Measurements from ENCODE around the gene C1QB. TPM values are rescaled to one million over a fixed set of nuclear protein-coding genes. Genes with fewer than 3 reads are reported as not detected.
A peak's percentile ranks its signal among the peaks of the same experiment; 100 is the strongest.

Gene C1QB
- total RNA-seq, 1 donor from 2014 or later = 454 TPM

DNA sequence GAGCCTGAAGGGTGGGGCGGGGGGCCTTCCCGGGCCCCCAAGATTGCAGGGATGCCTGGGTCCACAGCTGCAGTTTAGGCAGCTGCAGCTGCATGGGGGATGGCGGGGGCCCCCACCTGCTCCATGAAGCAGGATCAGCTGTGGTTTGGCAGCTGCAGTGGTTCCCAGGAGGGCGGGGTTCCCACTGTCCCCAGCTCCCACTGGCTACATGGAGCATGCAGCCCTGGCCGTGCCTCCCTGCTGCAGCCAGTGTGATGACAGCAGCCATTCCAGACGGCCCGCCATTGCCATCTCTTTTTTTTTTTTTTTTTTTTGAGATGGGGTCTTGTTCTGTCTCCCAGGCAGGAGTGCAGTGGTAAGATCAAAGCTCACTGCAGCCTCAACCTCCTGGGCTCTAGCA is 17.6 kb upstream of the C1QB start:
- H3K27ac ChIP-seq = no peak overlapping the region
- no peaks in the 10 kb centered on the region for H3K9me3 ChIP-seq
- H3K4me3 ChIP-seq = no peak overlapping the region
- intact Hi-C loops (cut with DNase I) = no loop called here
- no peak for TF ChIP-seq CTCF (IDR thresholded peaks at IDR 0.05)
- H3K36me3 ChIP-seq = no peaks in the 10 kb centered on the region
- DNase-seq (ENCODE audit: low spot score in 2 of 2) = no peak
- no peaks in the 10 kb centered on the region for H3K27me3 ChIP-seq
- no peaks in the 10 kb centered on the region for H3K4me1 ChIP-seq

- no peaks in the 10 kb centered on the region for H3K9me3 ChIP-seq
- peak within 1 kb of the TSS in 1 of 2 donors; percentile 33 for H3K4me3 ChIP-seq
- intact Hi-C loops (cut with DNase I) = no loop called here
- H3K27ac ChIP-seq = no peak within 1 kb of the TSS
- TF ChIP-seq CTCF (IDR thresholded peaks at IDR 0.05) = no peak
- peak; percentile 35 to 76 for DNase-seq (ENCODE audit: low spot score in 2 of 2)
- no peaks in the 10 kb centered on the region for H3K4me1 ChIP-seq
- H3K27me3 ChIP-seq = no peaks in the 10 kb centered on the region
- no peaks in the 10 kb centered on the region for H3K36me3 ChIP-seq
Measured at GRCh38 chr1:22636353-22636752, 16.7 kb upstream of the C1QB start, which contains the start of gene C1QA. TSS of gene C1QA (plus strand) at chr1:22636628. CDS start at chr1:22637617, 989 bp downstream.

DNA sequence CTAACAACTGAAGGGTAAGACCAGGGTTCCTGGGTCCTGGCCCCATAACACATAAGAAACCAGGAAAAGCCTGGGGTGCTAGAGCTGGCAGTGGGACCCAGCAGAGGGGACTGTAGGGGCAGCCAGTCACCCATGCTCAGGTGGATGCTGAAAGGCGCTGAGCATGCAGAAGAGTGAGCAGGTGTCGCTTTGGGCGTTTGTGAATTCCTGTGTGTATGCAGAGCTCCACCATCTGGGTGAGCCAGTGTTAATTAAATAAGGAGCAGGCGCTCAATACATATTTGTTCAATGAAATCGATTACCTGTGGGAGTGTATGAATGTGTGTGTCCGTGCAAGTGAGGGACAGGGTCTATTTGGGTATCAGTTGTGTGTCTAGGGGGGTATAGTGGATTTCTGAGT is 16.1 kb upstream of the C1QB start:
- intact Hi-C loops (cut with DNase I) = no loop called here
- TF ChIP-seq CTCF (IDR thresholded peaks at IDR 0.05) = no peak
- Histone ChIP-seq H3K4me3 (peak overlapping the region in 1 of 2 donors; percentile 33), H3K27ac (no peak overlapping the region), H3K27me3 (no peaks in the 10 kb centered on the region), H3K36me3 (no peaks in the 10 kb centered on the region), H3K9me3 (no peaks in the 10 kb centered on the region), H3K4me1 (no peaks in the 10 kb centered on the region)
- no peak for DNase-seq (ENCODE audit: low spot score in 2 of 2)

DNA sequence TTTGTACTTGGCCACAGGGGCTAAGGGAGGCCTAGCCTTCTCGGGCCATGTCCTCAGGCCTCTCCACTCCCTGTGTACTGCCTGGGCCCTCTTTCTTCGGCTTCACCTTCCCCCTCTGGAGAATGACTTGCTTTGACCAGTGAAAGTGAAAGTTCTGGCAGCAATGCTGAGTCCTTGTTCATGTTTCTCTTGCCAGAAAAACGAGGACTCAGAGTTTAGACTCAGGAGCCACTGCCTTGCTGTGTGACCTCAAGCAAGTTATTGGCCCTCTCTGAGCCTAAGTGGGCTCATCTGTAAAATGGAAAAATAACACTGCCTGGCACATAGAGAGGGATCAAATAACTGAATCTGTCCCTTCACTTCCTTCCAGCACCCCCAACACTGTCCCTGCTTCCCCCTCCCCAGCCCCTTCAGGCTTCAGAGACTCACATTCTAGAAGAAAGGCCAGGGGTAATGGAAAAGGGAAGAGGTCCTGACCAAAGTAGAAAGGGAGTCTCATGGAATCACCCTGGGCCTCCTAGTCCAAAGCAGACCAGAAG is 15.1 kb upstream of the C1QB start:
- Histone ChIP-seq H3K4me1 (no peaks in the 10 kb centered on the region), H3K9me3 (no peaks in the 10 kb centered on the region), H3K27me3 (no peaks in the 10 kb centered on the region), H3K4me3 (peak overlapping the region in 1 of 2 donors; percentile 33), H3K27ac (no peak overlapping the region), H3K36me3 (no peaks in the 10 kb centered on the region)
- DNase-seq (ENCODE audit: low spot score in 2 of 2) = no peak
- intact Hi-C loops (cut with DNase I) = no loop called here
- no peak for TF ChIP-seq CTCF (IDR thresholded peaks at IDR 0.05)

GRCh38 chr1:22638476-22639234 is 14.4 kb upstream of the C1QB start:
- no peaks in the 10 kb centered on the region for H3K36me3 ChIP-seq
- no peaks in the 10 kb centered on the region for H3K27me3 ChIP-seq
- intact Hi-C loops (cut with DNase I) = no loop called here
- no peak for TF ChIP-seq CTCF (IDR thresholded peaks at IDR 0.05)
- H3K27ac ChIP-seq = no peak overlapping the region
- peak overlapping the region in 1 of 2 donors; percentile 33 for H3K4me3 ChIP-seq
- no peak for DNase-seq (ENCODE audit: low spot score in 2 of 2)
- H3K9me3 ChIP-seq = no peaks in the 10 kb centered on the region
- H3K4me1 ChIP-seq = no peaks in the 10 kb centered on the region

Data from ascending aorta (tissue), 2 donors.